GM18873 (cell line): ENCODE data around the gene SMIM22.

Experiments used
- ATAC-seq: cut with Tn5 transposase; IDR thresholded peaks from one replicate; pipeline ENCODE4 v1.9.1; 2021; ENCODE audit warnings: mild to moderate bottlenecking, moderate library complexity, moderate number of reproducible peaks; ENCODE audit not compliant: unreplicated experiment, low FRiP score

The SMIM22 gene

GRCh38 chr16:4795181-4795827, at the start of gene SMIM22:
SMIM22 (plus strand) TSS chr16:4795369; CDS start chr16:4795735, 366 bp downstream.
- ATAC-seq = no peak

- ATAC-seq = no peak
Measured at GRCh38 chr16:4746215-4746614, 49.0 kb upstream of the SMIM22 start.

- ATAC-seq = no peak
Measured at GRCh38 chr16:4746991-4747574, 48.1 kb upstream of the SMIM22 start.

GRCh38 chr16:4747906-4748681, 47.1 kb upstream of the SMIM22 start:
- no peak for ATAC-seq

GRCh38 chr16:4748682-4749411, 46.3 kb upstream of the SMIM22 start:
- ATAC-seq = no peak

GRCh38 chr16:4749700-4750257, 45.4 kb upstream of the SMIM22 start:
- ATAC-seq = no peak

GRCh38 chr16:4750896-4751295, 44.3 kb upstream of the SMIM22 start:
- no peak for ATAC-seq

- ATAC-seq = no peak
Measured at GRCh38 chr16:4752351-4753100, 42.6 kb upstream of the SMIM22 start.

- ATAC-seq = no peak
Measured at GRCh38 chr16:4753227-4753626, 41.9 kb upstream of the SMIM22 start.

GRCh38 chr16:4754865-4755264, 40.3 kb upstream of the SMIM22 start:
- ATAC-seq = no peak

GRCh38 chr16:4755687-4756086, 39.5 kb upstream of the SMIM22 start:
- ATAC-seq = no peak

- no peak for ATAC-seq
Measured at GRCh38 chr16:4760221-4760910, 34.8 kb upstream of the SMIM22 start.

- ATAC-seq = no peak
Measured at GRCh38 chr16:4762205-4762604, 33.0 kb upstream of the SMIM22 start.

- no peak for ATAC-seq
Measured at GRCh38 chr16:4763791-4764190, 31.4 kb upstream of the SMIM22 start.

GRCh38 chr16:4765511-4766474, 29.4 kb upstream of the SMIM22 start:
- ATAC-seq = no peak

- peak; percentile 82 for ATAC-seq
Measured at GRCh38 chr16:4766875-4767628, 28.1 kb upstream of the SMIM22 start, which contains the start of gene ZNF500. ZNF500 (minus strand) TSS chr16:4767162; CDS start chr16:4765978, 1,184 bp downstream.

- ATAC-seq = peak; percentile 3
Measured at GRCh38 chr16:4767872-4768548, 27.2 kb upstream of the SMIM22 start.
